ENCODE measurements around the gene CSH1. TPM values are rescaled to one million over a fixed set of nuclear protein-coding genes. Genes with fewer than 3 reads are reported as not detected.

Gene CSH1
- total RNA-seq, 1 experiment from 2014 or later = not detected

DNA sequence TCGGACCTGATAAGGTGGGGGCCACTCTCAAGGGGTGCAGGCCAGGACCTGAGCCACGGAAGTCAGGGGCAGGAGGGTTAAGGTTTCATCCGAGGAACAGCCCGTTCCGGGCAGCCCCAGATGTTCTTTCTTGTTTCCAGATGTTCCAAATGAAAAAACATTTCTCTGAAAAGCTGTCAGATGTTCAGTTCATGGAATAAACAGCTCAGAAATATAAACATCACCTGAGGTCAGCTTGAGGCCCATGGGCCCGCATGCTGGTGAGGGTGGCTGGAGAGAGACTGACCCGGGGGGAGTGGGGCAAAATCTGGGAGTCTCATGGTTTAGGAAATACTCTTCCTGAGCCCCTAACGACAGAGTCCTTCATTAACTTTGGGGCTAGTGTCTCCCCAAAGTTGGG is 37.2 kb upstream of the CSH1 start:
- Histone ChIP-seq H3K27me3 (ENCODE audit: insufficient read depth, low read length) (no peaks in the 10 kb centered on the region), H3K79me1 (ENCODE audit: insufficient read depth, low read depth, low read length, poor library complexity, severe bottlenecking) (no peaks in the 10 kb centered on the region), H2BK120ac (ENCODE audit: low read depth, low read length, poor library complexity, severe bottlenecking) (no peak overlapping the region), H3K4me1 (ENCODE audit: insufficient read depth, low read length) (no peaks in the 10 kb centered on the region; the same call in 1 of the 2 replicates), H3K23ac (ENCODE audit: insufficient read length, low read depth, low read length) (no peak overlapping the region), H2BK12ac (ENCODE audit: insufficient read length, low read depth, low read length) (no peak overlapping the region), H2BK15ac (ENCODE audit: low read depth, low read length) (no peak overlapping the region), H3K9me3 (ENCODE audit: control insufficient read depth, low read depth, low read length) (no peaks in the 10 kb centered on the region), H3K4ac (ENCODE audit: low read depth, low read length) (no peak overlapping the region), H2AFZ (ENCODE audit: low read length) (no peak overlapping the region), H3K27ac (ENCODE audit: insufficient read length, low read depth, low read length) (no peak overlapping the region), H3K18ac (ENCODE audit: insufficient read length, low read depth, low read length) (no peak overlapping the region), H3K4me2 (ENCODE audit: insufficient read depth, insufficient read length, low read length) (no peak overlapping the region), H3T11ph (ENCODE audit: low read length) (no peak overlapping the region), H4K91ac (ENCODE audit: insufficient read length, low read depth, low read length) (no peak overlapping the region), H3K56ac (ENCODE audit: insufficient read length, low read depth, low read length) (no peak overlapping the region), H4K20me1 (ENCODE audit: control insufficient read depth, insufficient read depth, insufficient read length) (no peaks in the 10 kb centered on the region), H4K8ac (replicated peaks; ENCODE audit: insufficient read length, low read depth, low read length) (no peak overlapping the region), H3K79me2 (ENCODE audit: insufficient read depth, low read length) (no peaks in the 10 kb centered on the region), H2BK20ac (ENCODE audit: low read depth, low read length, poor library complexity, severe bottlenecking) (no peak overlapping the region), H3K14ac (ENCODE audit: insufficient read depth, low read length) (no peak overlapping the region), H3K23me2 (ENCODE audit: insufficient read length, low read depth, low read length, poor library complexity, severe bottlenecking) (no peaks in the 10 kb centered on the region), H4K5ac (ENCODE audit: insufficient read length, low read depth, low read length) (no peak overlapping the region), H2AK5ac (ENCODE audit: insufficient read length, low read length) (no peak overlapping the region), H2BK5ac (ENCODE audit: insufficient read length, low read length) (no peak overlapping the region), H3K9ac (ENCODE audit: extremely low read depth, insufficient read length, low read length) (no peak overlapping the region)
- Mint-ChIP-seq H3K4me1 (peaks cover 20 to 32% of the 10 kb centered on the region in 2 experiments), H3K27ac (no peak overlapping the region), H3K4me3 (no peak overlapping the region), H3K36me3 (ENCODE audit: insufficient read depth in 1 of 3, low read depth in 3 of 3) (no peaks in the 10 kb centered on the region; a peak in 1 of 7 replicates), H3K27me3 (ENCODE audit: low read depth) (no peaks in the 10 kb centered on the region; the same call in none of the 2 replicates), H3K9me3 (no peaks in the 10 kb centered on the region)
- TF ChIP-seq, protein P1, sequence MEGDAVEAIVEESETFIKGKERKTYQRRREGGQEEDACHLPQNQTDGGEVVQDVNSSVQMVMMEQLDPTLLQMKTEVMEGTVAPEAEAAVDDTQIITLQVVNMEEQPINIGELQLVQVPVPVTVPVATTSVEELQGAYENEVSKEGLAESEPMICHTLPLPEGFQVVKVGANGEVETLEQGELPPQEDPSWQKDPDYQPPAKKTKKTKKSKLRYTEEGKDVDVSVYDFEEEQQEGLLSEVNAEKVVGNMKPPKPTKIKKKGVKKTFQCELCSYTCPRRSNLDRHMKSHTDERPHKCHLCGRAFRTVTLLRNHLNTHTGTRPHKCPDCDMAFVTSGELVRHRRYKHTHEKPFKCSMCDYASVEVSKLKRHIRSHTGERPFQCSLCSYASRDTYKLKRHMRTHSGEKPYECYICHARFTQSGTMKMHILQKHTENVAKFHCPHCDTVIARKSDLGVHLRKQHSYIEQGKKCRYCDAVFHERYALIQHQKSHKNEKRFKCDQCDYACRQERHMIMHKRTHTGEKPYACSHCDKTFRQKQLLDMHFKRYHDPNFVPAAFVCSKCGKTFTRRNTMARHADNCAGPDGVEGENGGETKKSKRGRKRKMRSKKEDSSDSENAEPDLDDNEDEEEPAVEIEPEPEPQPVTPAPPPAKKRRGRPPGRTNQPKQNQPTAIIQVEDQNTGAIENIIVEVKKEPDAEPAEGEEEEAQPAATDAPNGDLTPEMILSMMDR (conservative IDR thresholded peaks at IDR 0.05) = no peak
- no peak for DNase-seq
- WGBS (ENCODE audit: extremely low coverage, insufficient read length, low lambda C conversion rate) = no CpG with 5 or more reads among the region's 8 CpGs
